HuH-7.5 (cell line): ENCODE results near the gene FCN1.
"Not testable (repeated sequence)": the region's sequence is repeated elsewhere in the genome, so short reads cannot be mapped to it uniquely, and the experiment has no call there.

Source experiments
- DNase-seq: peaks from one replicate; pipeline ENCODE4 v3.0.0; 2011; ENCODE audit warnings: low spot score

FCN1 gene

GRCh38 chr9:134917431-134918373 is at the start of gene FCN1:
Gene FCN1 (minus strand): TSS chr9:134917912. CDS start chr9:134917871, 41 bp downstream.
- DNase-seq = no peak

DNA sequence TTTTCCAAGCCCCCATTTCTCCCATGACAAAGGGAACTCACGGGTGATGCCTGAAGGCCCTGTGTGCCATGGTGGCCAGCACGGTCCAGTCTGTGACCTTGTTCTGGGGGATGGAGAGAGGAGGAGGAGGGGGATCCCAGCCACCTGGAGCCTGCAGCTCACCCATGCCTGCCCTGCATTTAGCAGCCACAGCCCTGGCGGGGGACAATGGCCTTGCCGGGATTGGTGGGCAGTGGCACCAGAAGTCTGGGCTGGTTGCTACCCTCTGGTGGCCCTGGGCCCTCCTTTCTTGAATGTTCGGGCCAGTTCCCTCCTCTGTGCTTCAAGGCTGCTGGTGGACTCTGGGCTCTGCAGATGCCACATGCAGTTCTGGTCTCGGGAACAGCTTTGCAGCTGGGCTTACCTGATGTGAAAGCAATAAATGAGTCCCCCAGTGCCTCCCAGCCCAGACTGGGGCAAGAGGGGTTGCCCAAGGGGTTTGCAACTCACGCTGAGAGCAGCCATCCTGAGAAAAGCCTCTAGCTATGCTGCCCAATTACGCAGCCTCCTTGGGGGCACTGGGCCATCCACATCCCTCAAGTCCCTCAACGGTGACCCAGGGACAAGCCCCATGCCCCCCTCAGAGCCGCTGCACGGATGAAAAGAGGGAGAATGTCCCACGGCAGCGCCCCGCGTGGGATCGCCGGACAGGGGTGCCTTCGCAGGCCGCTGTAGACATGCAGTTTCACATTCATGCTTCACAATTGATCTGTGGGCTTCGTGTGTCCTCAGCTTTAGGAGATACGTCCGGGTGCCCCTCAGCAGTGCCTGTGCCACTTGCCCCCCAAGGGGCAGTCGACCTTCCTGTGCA is 49.2 kb upstream of the FCN1 start:
- DNase-seq = no peak

GRCh38 chr9:134966270-134966669 is 48.6 kb upstream of the FCN1 start:
- no peak for DNase-seq

GRCh38 chr9:134965851-134966250 is 48.1 kb upstream of the FCN1 start:
- DNase-seq = no peak

DNA sequence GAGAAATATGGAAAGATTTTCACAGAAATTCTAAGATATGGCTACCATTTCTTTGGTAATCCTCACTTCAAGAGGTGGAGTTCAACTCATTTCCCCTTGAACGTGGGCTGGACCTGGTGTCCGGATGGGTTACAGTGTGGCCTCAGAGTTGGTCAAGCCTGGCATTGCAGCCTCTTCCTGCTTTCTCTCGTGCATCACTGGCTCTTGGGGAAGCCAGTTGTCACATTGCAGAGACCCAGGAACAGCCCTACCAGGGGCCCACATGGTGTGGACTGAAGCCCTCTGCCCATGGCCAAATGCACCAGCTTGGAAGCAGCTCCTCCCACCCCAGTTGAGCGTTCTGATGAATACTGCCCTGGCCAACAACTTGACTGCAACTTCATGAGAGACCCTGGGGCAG is 47.7 kb upstream of the FCN1 start:
- no peak for DNase-seq

DNA sequence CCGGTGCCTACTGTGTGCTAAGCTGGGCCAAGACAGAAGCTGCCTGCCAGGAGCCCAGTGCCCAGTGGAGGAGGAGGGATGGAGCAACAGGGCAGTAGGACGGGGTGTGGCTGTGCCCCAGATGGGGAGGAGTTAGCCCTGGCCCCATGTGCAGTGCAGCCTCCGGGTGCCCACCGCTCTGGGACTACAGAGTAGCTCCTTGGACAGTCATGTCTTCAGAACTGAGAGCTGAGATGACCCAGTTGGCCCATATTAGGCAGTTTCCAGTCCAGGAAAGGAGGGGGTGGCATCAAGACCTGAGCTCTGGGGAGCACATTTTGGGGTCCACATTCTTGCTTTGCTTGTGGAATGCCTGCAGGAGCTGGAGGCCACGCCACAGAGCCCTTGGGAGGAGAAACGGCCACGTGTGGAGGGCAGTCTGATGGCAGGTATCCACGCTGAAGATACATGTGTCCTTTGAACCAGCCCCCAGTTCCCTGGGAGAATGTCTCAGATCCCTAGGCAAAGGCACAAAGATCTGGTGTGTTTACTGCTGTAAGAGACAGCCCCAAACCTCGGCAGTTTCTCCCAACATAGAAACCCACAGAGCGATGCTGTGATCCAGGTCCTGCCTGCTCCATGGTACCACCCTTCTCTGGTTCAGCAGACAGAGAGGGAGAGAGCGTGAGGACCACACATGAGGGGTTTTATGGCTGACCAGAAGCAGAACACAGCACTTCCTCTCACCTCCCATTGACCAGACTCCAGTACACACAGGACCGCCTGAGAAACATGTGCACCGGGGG is 46.8 kb upstream of the FCN1 start:
- no peak for DNase-seq

DNA sequence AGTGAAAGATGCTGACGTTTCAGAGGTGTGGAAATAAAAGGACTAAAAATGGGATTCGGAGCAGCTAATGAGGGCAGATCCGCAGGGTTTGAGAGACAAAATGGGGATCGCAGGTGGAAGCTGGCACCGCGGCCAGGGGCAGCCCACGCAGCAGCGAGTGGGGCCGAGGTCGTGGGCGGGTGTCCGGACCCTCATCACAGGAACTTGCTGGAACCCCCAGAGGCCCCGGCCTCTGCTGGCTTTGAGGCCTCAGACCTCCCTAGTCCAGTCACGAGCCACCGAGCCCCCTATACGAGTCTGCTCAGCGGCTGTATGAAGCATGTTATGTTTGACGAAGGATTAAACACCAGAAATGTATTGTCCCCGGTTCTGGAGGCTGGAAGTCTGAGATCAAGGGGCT is 45.8 kb upstream of the FCN1 start:
- DNase-seq = no peak

DNA sequence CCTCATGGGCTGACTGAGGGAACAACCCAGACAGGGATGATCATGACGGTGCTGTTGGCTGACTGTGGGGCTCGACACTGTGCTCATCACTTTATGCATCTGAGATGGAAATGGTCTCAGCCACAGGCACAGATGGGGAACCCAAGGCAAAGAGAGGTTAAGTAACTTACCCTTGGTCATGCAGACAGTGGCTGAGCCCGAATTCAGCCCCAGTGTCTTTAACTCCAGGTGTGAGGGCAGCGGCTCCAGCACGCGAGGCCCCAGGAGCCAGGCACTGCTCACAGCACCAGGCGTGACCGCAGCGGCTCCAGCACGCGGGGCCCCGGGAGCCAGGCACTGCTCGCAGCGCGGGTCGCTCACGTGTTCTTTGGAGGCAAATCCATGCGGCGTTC is 45.3 kb upstream of the FCN1 start:
- no peak for DNase-seq

- no peak for DNase-seq
Measured at GRCh38 chr9:134962065-134962972, 44.6 kb upstream of the FCN1 start.

DNA sequence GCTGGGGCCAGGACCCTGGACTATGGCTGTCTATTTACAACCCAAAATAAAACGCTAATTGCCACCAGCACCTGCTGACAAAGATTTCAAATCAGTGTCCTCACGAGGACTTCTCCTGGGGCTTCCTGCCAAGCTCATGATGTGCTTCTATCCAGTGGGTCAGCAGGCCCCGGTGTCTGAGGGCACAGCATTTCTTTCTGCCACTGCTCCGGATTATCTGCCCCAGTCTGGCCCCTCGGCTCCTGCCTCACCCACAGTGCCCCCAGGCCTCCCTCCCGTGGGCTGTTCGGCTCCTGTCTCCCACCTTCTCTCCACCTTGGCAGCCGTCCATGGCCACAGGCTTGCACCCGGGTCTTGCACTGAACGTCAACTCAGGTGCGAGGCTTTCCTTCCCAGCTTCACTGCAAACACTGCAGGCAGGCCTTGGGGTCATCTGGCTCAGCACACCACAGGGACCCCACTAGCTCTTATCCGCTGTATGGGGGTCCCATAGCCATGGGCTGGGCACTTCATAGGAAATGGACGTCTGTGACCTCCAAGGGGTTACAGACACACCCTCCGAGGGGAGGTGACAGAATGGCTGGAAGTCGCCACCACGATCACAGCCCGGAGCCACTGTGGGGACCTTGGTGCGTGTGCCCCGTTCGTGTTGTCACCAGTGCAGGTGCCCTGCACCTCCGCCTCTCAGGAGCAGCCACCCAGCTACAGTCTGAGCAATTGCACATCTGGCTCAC is 43.8 kb upstream of the FCN1 start:
- no peak for DNase-seq

GRCh38 chr9:134960701-134961181 is 43.0 kb upstream of the FCN1 start:
- no peak for DNase-seq

- no peak for DNase-seq
Measured at GRCh38 chr9:134959971-134960310, 42.2 kb upstream of the FCN1 start.

DNA sequence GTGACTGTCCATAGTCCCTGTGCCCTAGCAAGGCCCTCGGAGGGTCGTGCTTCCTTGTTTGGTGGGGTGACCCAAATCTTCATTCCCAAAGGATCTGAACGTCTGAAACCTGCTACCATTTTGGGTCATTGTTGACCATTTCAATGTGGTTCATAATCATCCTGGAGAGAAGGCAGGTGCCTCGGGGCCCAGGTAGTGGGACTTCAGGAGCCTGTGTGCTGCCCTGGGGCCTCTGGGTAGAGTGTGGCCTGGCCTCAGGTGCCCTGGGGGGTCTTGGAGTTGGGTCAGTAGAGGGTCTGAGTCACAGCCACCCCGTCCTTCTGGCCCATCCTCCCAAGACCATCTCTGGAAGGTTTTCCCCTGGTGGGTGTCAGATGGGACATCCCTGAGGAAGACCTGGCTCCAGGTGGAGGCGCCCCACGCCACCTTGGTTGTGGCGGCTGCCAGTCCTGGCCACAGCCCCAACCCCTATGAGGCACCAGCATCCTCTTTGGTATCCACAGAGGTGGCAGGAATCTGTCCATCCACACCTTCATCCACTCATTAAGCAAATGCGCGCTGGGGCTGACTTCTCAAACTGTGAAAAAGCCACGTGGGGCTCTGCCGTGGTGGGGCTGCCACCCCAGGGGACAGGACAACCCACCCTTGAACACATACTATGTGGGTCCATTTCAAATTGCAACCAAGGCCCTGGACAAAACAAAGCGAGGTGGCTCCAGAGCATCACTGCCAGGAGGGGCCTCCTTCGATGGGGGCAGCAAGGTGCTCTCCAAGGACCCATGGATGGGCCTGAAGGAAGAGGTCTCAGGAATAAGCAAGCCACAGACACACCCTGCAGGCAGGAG is 41.6 kb upstream of the FCN1 start:
- no peak for DNase-seq

DNA sequence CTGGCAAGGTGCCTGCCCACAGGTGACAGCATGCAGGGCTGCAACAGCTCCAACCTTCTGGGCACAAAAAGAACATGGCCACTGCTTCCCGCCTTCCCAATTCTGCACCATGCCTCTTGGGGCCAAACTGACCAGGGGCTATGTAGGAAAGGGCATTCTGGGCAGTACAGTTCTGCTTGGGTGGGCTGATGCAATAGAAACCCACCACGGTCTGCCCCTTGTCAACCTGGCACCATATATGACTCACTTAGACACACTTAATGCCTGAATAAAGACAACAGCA is 40.2 kb upstream of the FCN1 start:
- DNase-seq = no peak

- no peak for DNase-seq
Measured at GRCh38 chr9:134957165-134957944, 39.6 kb upstream of the FCN1 start.

GRCh38 chr9:134956387-134956786 is 38.7 kb upstream of the FCN1 start:
- not testable (repeated sequence) for DNase-seq

GRCh38 chr9:134955801-134956200 is 38.1 kb upstream of the FCN1 start:
- DNase-seq = no peak

DNA sequence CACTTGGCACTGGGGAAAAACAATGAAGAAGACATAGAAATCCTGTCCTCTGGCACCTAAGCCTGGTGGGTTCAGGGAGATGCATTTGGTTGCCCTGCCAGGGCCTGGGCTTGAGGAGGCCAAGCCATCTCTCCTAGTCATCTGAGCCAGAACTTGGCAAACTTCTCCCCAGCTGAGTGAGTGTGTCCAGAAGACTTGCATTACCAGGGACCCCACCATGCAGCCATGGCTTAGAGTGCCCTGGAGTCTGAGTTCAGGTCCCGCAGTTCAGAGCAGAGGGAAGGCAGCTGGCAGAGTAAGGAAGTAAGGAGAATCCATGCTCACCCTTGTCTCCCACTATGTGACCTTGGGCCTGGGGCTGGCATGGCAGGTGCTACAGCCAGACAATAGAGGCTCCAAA is 37.4 kb upstream of the FCN1 start:
- DNase-seq = no peak

DNA sequence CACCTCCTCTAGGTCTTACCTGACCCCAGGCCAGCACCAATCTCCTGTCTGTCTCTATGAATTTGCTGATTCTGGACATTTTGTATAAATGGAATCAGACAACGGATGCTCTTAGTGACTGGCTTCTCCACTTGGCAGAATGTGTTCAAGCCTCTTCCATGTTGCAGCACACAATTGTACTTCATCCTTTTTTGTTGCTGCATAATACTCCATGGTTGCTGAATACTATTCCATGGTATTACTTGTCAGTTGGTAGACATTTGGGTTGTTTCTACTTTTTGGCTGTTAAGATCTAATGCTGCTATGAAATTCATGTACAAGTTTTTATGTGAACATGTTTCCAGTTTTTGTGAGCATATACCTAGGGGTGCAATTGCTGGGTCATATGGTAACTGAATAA is 34.3 kb upstream of the FCN1 start:
- no peak for DNase-seq
